Astrocyte (in vitro differentiated cells and primary cell): Measurements from ENCODE around the gene KCNG2. TPM values are rescaled to one million over a fixed set of nuclear protein-coding genes. Genes with fewer than 3 reads are reported as not detected.

Experiments used
- DNase-seq: peaks from one replicate; pipeline ENCODE4 v3.0.0-alpha.2; 2010; ENCODE audit warnings: low read depth
- FAIRE-seq: peaks from 2 replicates; lab custom pipeline; 2011; peaks lifted over from hg19 to GRCh38; lab: Jason Lieb, UNC
- H2AFZ ChIP-seq: 2 replicates; pipeline ENCODE4 v1.6.0; 2012; ENCODE audit warnings: low read depth, low read length, inconsistent platforms
- H3K27ac ChIP-seq: 2 replicates; pipeline ENCODE4 v1.5.1; 2011; ENCODE audit warnings: low read depth, low read length, inconsistent platforms
- H3K27me3 ChIP-seq: 2 replicates; pipeline ENCODE4 v1.6.0; 2011; ENCODE audit warnings: low read length, inconsistent platforms; ENCODE audit not compliant: insufficient read depth
- H3K36me3 ChIP-seq: 2 replicates; pipeline ENCODE4 v1.5.1; 2011; ENCODE audit warnings: low read length, inconsistent platforms; ENCODE audit not compliant: insufficient read depth
- H3K4me1 ChIP-seq: 2 replicates; pipeline ENCODE4 v1.5.1; 2011; ENCODE audit warnings: low read length, inconsistent platforms; ENCODE audit not compliant: insufficient read depth
- H3K4me2 ChIP-seq: 2 replicates; pipeline ENCODE4 v1.6.0; 2012; ENCODE audit warnings: low read length, inconsistent platforms
- H3K4me3 ChIP-seq: 2 replicates; pipeline ENCODE4 v1.5.1; 2011; ENCODE audit warnings: low read depth, mild to moderate bottlenecking, low read length, inconsistent platforms; ENCODE audit not compliant: insufficient read depth
- H3K79me2 ChIP-seq: 2 replicates; pipeline ENCODE4 v1.6.0; 2012; ENCODE audit warnings: mild to moderate bottlenecking, low read length, inconsistent platforms; ENCODE audit not compliant: insufficient read depth
- H3K9ac ChIP-seq: 2 replicates; pipeline ENCODE4 v1.6.0; 2012; ENCODE audit warnings: mild to moderate bottlenecking, low read length, inconsistent platforms
- H3K9me3 ChIP-seq: 2 replicates; pipeline ENCODE4 v1.5.1; 2012; ENCODE audit warnings: low read depth, mild to moderate bottlenecking, low read length, inconsistent platforms; ENCODE audit not compliant: insufficient read depth
- H4K20me1 ChIP-seq: 2 replicates; pipeline ENCODE4 v1.6.0; 2012; ENCODE audit warnings: low read length, inconsistent platforms; ENCODE audit not compliant: insufficient read depth
- H3K27ac Mint-ChIP-seq: one replicate; pipeline ENCODE4 v1.8.0; 2021; ENCODE audit warnings: mild to moderate bottlenecking, mixed read lengths; ENCODE audit not compliant: unreplicated experiment
- H3K27me3 Mint-ChIP-seq: one replicate; pipeline ENCODE4 v1.8.0; 2021; ENCODE audit warnings: low read depth, mixed read lengths; ENCODE audit not compliant: unreplicated experiment
- H3K36me3 Mint-ChIP-seq: one replicate; pipeline ENCODE4 v1.8.0; 2021; ENCODE audit warnings: low read depth, mixed read lengths; ENCODE audit not compliant: unreplicated experiment
- H3K4me1 Mint-ChIP-seq: one replicate; pipeline ENCODE4 v1.8.0; 2021; ENCODE audit warnings: low read depth, mixed read lengths; ENCODE audit not compliant: unreplicated experiment
- H3K4me3 Mint-ChIP-seq: one replicate; pipeline ENCODE4 v1.8.0; 2021; ENCODE audit warnings: mild to moderate bottlenecking, moderate library complexity, mixed read lengths; ENCODE audit not compliant: unreplicated experiment
- H3K9me3 Mint-ChIP-seq: one replicate; pipeline ENCODE4 v1.8.0; 2021; ENCODE audit warnings: mild to moderate bottlenecking, mixed read lengths; ENCODE audit not compliant: unreplicated experiment
- EZH2 ChIP-seq: IDR thresholded peaks from 2 replicates; pipeline ENCODE4 v1.6.1; 2012; ENCODE audit warnings: mild to moderate bottlenecking, low read length, inconsistent platforms; ENCODE audit not compliant: insufficient read depth
- total RNA-seq: library from RNA; stranded (reverse); gene quantifications from 2 replicates; pipeline ENCODE4 v1.2.1, GENCODE V29; 2021
- TF ChIP-seq, protein P1 (sequence below): IDR thresholded peaks from 2 replicates; pipeline ENCODE4 v1.5.1; 2011; ENCODE audit warnings: low read depth, mild to moderate bottlenecking, inconsistent platforms, low read length, moderate library complexity; ENCODE audit not compliant: insufficient read depth

The KCNG2 gene
- total RNA-seq, 1 donor from 2014 or later = 0.16 TPM

DNA sequence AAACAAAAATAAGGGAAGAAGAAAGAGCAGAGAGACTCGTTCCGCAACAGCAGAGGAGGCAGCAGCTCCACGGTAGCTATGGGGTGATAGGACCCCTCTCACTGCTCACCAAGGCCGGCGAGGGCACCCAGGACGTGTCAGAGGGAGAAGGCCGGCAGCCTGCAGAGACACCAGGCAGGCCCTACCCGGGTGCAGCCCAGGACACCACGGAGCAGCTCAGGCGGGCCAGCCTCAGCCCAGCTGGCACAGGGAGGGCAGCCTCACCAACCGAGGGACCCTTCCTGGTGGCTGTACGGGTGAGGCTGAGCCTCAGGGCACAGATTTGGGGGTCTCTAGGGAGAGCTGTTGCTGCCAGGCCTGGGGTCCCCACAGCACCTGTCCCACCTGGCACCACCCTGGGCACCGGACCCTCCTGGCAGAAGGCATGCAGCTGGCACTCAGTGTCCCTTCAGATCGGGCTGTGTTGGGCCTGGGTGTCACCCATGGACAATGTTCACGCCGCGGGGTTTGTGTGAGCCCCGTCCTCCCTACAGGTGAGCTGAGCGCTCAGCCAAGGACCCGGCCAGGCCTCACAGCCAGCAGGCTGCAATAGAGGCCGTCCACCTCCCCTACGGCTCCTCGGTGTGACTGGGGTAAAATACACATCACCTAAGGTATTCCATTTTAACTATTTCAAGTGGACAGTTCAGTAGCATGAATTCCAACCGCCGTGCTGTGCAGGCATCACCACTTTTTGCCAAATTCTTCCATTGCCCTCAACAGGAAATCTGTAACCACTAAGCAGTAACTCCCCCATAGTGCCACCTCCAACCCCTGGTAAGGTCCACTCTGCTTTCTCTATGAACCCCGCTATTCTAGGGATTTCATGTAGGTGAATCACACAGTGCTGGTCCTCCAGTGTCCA lies 21.6 kb downstream of the KCNG2 start:
- DNase-seq (no peak), FAIRE-seq (no peak)
- H3K27ac ChIP-seq = no peak overlapping the region
- H3K36me3 Mint-ChIP-seq = no peaks in the 10 kb centered on the region
- H3K79me2 ChIP-seq = no peaks in the 10 kb centered on the region
- H3K9ac ChIP-seq = no peak overlapping the region
- H3K27me3 ChIP-seq = peaks cover 3% of the 10 kb centered on the region
- no peak overlapping the region for H3K4me3 ChIP-seq
- no peak for TF ChIP-seq EZH2
- TF ChIP-seq, protein P1, sequence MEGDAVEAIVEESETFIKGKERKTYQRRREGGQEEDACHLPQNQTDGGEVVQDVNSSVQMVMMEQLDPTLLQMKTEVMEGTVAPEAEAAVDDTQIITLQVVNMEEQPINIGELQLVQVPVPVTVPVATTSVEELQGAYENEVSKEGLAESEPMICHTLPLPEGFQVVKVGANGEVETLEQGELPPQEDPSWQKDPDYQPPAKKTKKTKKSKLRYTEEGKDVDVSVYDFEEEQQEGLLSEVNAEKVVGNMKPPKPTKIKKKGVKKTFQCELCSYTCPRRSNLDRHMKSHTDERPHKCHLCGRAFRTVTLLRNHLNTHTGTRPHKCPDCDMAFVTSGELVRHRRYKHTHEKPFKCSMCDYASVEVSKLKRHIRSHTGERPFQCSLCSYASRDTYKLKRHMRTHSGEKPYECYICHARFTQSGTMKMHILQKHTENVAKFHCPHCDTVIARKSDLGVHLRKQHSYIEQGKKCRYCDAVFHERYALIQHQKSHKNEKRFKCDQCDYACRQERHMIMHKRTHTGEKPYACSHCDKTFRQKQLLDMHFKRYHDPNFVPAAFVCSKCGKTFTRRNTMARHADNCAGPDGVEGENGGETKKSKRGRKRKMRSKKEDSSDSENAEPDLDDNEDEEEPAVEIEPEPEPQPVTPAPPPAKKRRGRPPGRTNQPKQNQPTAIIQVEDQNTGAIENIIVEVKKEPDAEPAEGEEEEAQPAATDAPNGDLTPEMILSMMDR = no peak
- H3K4me2 ChIP-seq = no peak overlapping the region
- H3K9me3 Mint-ChIP-seq = no peaks in the 10 kb centered on the region
- no peaks in the 10 kb centered on the region for H3K4me1 Mint-ChIP-seq
- peaks cover 52% of the 10 kb centered on the region for H3K27me3 Mint-ChIP-seq
- H3K27ac Mint-ChIP-seq = no peak overlapping the region
- no peak overlapping the region for H2AFZ ChIP-seq
- H3K9me3 ChIP-seq = no peaks in the 10 kb centered on the region
- no peaks in the 10 kb centered on the region for H4K20me1 ChIP-seq
- H3K4me3 Mint-ChIP-seq = no peak overlapping the region
- no peaks in the 10 kb centered on the region for H3K36me3 ChIP-seq
- no peaks in the 10 kb centered on the region for H3K4me1 ChIP-seq

DNA sequence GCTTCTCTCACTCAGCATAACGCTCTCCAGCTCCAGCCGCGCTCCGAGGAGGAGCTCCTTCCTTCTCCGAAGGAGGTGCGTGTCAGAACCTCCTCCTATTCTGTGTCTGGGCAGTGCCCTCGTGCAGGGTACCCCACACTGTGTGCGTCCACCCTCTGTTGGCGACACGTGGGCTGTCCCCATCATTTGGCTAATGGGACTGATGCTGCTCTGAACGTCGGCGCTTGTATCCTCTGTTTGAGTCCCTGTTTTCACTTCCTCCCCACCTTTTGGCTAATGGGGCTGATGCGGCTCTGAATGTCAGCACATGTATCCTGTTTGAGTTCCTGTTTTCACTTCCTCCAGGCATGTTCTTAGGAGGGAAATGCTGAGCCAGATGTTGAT lies 22.2 kb downstream of the KCNG2 start:
- Histone ChIP-seq H3K27ac (no peak overlapping the region), H3K79me2 (no peaks in the 10 kb centered on the region), H3K27me3 (peaks cover 3% of the 10 kb centered on the region), H3K9ac (no peak overlapping the region), H3K36me3 (no peaks in the 10 kb centered on the region), H3K4me3 (no peak overlapping the region), H3K4me1 (no peaks in the 10 kb centered on the region), H3K4me2 (no peak overlapping the region), H4K20me1 (no peaks in the 10 kb centered on the region), H3K9me3 (no peaks in the 10 kb centered on the region), H2AFZ (no peak overlapping the region)
- no peak for TF ChIP-seq EZH2
- no peak overlapping the region for H3K4me3 Mint-ChIP-seq
- H3K36me3 Mint-ChIP-seq = no peaks in the 10 kb centered on the region
- no peak for FAIRE-seq
- H3K4me1 Mint-ChIP-seq = no peaks in the 10 kb centered on the region
- no peaks in the 10 kb centered on the region for H3K9me3 Mint-ChIP-seq
- no peak overlapping the region for H3K27ac Mint-ChIP-seq
- DNase-seq = no peak
- peaks cover 52% of the 10 kb centered on the region for H3K27me3 Mint-ChIP-seq

DNA sequence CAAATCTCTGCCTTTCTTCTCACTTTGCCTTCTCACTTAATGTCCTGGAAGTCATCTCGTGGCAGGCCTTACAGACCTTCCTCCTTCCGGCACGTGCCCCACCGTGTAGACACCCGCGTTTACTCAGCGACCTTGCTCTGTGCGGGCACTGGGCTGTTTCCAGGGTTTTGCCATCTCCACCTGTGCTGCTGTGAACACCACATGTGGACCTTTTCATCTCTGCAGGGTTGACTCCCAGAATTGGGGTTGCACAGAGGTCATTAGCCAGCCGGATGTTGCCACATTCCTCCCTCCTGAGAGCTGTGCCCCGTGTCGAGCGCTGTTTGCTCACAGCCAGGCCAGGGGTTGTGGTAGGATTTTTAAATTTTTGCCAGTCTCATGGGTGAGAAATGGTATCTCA lies 25.4 kb downstream of the KCNG2 start:
- Histone ChIP-seq H3K9ac (no peak overlapping the region), H3K4me1 (no peaks in the 10 kb centered on the region), H3K36me3 (no peaks in the 10 kb centered on the region), H3K4me2 (no peak overlapping the region), H3K79me2 (no peaks in the 10 kb centered on the region), H3K4me3 (no peak overlapping the region), H3K27me3 (no peaks in the 10 kb centered on the region), H4K20me1 (no peaks in the 10 kb centered on the region), H3K9me3 (no peaks in the 10 kb centered on the region), H3K27ac (no peak overlapping the region), H2AFZ (no peak overlapping the region)
- DNase-seq (no peak), FAIRE-seq (no peak)
- no peaks in the 10 kb centered on the region for H3K4me1 Mint-ChIP-seq
- no peaks in the 10 kb centered on the region for H3K36me3 Mint-ChIP-seq
- no peak for TF ChIP-seq EZH2
- TF ChIP-seq, protein P1 = no peak
- H3K27me3 Mint-ChIP-seq = peaks cover 40% of the 10 kb centered on the region
- H3K4me3 Mint-ChIP-seq = no peak overlapping the region
- no peaks in the 10 kb centered on the region for H3K9me3 Mint-ChIP-seq
- H3K27ac Mint-ChIP-seq = no peak overlapping the region
